GM21528 (cell line): ENCODE measurements around the gene DEFB132.
A peak's percentile ranks its signal among the peaks of the same experiment; 100 is the strongest.

ENCODE experiments used
- ATAC-seq: cut with Tn5 transposase; IDR thresholded peaks from one replicate; pipeline ENCODE4 v1.9.1; 2021; ENCODE audit warnings: mild to moderate bottlenecking, moderate library complexity; ENCODE audit not compliant: unreplicated experiment, low FRiP score

Gene DEFB132

DNA sequence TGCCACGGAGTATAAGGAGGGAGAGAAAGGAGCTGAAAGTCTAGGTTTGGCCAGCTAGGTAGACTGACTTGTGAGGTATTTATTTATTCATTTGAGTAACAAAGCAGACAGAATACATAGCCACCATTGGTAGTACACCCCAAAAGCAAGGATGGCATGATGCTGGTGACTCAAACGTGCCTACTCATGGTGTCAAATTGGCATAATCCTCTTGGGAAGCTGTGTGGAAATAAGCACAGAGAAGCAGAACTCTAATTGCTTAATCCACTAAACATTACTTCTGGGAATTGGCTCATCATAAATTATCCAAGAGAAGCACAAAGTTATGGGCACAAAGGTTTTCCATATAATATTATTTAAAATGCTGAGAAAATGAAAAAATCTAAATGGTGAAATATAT is 2.5 kb downstream of the DEFB132 start:
- no peak for ATAC-seq

GRCh38 chr20:263701-264100 is 6.2 kb downstream of the DEFB132 start:
- no peak for ATAC-seq

GRCh38 chr20:266596-267562 is 9.4 kb downstream of the DEFB132 start:
- no peak for ATAC-seq

- no peak for ATAC-seq
These were observed 13.0 kb downstream of the DEFB132 start for GRCh38 chr20:270517-270916.

DNA sequence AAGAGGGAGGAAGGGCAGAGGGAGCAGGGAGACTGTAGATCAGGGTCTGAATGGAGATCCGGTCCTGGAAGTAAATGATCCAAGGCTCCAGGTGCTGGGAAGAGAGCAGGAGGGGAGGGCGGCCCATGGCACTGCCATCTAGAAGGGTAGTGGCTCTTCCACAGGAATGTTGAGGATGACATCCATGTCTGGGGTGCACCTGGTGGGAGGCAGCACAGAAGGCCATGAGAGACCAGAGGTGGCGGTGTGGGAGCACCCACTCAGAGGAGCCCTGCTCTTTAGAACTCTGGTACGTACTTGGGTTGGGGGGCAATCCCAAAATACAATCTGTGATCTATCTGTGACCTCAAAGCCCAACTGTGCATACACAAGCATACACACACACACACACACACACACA is 13.5 kb downstream of the DEFB132 start:
- ATAC-seq = no peak

GRCh38 chr20:271528-271927 is 14.0 kb downstream of the DEFB132 start:
- no peak for ATAC-seq

GRCh38 chr20:272718-273117 is 15.2 kb downstream of the DEFB132 start:
- ATAC-seq = no peak

DNA sequence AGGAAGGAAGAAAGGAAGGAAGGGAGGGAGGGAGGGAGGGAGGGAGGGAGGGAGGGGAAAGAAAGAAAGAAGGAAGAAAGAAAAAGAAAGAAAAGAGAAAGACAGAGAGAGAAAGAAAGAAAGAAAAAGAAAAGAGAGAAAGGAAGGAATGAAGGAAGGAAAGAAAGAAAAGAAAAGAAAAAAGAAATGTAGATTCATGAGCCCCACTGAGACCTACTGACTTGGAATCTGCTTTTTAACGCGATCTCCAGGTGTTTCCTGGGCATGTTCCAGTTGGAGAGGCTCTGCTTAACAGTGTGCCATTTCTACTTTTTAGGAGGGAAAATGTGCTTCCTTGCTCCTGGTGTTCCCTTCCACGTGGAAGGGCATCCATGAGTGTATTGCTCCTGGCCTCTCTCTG is 16.4 kb downstream of the DEFB132 start:
- ATAC-seq = no peak

DNA sequence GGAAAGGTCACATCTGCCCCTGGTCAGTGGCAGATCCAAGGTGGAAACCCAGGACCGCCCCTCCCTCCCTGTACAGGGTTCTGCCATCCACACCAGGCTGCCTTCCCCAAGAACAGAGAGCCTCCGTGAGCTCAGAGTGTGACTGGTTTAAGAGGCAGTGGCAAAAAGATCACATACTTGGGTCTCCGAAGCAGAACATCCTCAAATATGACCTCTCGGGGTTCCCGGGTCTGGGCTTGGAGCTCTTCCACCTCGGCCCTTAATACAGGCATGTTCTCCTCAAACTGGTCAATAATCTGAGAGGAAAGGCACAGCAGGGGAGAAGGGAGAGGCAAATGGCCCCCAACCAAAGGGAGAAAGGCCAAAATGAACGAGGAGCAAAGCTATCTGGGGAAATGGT is 18.3 kb downstream of the DEFB132 start:
- ATAC-seq = no peak

GRCh38 chr20:276620-277495 is 19.3 kb downstream of the DEFB132 start:
- no peak for ATAC-seq

GRCh38 chr20:277496-277781 is 19.9 kb downstream of the DEFB132 start:
- ATAC-seq = no peak

DNA sequence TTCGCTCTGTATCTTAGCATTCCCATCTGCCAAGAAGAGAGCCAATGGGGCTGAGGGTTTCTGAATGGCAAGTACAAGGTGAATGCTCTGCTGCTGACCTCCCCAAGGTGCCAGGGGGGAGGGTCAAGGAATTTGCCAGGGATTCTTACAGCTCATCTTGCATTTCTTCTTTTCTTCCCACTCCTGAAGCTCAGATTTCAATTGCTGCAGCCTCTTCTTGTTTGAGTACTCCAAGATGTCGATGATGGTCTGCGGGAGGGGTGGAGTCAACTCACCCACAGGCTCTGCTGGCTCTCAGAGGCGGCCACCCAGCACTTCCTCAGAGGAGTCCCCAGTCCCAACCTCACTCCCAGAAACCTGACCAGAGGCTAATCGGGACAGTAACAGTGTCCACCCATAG is 20.7 kb downstream of the DEFB132 start:
- ATAC-seq = no peak

DNA sequence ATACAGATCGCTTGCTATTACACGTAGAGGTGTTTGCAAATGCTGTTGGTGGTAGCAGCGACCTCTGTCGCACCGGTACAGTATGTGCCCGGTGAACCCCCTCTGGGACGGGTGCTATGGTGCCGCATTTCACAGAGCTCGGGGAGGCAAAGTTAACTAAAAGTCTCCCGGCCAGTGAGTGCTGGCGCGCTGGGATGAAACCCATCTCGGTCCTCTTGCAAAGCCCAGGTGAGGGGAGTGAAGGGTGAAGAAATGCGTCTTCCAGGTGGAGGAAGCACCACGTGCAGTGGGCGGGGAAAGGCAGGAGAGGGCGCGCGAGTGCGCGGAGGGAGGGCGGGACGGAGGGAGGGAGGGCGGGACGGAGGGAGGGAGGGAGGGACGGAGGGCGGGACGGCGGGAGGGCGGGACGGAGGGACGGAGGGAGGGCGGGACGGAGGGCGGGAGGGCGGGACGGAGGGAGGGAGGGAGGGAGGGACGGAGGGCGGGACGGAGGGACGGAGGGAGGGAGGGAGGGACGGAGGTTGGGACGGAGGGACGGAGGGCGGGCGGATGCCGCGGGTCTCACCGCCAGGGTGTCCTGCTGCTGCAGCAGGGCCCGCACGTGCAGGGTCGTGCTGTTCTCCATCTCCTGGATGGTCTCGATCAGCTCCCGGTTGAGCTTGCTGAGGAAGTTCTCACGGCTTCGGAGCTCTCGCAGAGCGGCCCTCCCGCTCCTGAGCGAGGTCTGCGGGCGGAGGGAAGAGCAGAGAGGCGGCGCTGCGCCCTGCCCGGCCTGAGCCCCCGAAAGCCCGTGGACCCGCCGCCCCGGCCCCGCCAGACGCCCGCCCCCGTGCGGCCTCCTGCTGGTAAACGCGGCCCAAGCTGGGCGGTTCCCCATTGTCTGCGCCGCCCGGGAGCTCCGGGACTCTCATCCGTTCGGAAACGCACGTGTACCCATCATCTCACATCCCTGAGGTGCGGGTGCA is 21.4 kb downstream of the DEFB132 start:
- ATAC-seq = no peak

DNA sequence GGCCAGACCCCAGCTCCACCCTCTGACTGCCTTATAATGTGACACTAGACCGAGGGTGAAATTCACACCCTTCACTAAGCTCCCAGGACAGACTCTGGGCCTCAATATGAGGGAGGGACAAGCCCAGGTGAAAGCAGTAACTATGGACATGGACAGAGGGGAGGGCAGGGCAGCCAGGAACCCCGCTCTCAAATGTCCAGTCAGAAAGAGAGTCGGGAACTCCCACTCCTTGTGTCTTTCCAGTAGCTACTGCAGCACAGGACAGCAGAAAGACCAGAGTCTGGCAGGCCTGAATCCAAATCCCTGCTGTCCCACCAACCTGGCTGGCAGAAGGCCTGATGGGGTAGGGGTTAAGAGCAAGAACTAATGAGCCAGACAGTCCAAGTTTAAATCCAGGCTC is 26.6 kb downstream of the DEFB132 start:
- ATAC-seq = no peak

GRCh38 chr20:286508-286907 is 29.0 kb downstream of the DEFB132 start:
- ATAC-seq = no peak

DNA sequence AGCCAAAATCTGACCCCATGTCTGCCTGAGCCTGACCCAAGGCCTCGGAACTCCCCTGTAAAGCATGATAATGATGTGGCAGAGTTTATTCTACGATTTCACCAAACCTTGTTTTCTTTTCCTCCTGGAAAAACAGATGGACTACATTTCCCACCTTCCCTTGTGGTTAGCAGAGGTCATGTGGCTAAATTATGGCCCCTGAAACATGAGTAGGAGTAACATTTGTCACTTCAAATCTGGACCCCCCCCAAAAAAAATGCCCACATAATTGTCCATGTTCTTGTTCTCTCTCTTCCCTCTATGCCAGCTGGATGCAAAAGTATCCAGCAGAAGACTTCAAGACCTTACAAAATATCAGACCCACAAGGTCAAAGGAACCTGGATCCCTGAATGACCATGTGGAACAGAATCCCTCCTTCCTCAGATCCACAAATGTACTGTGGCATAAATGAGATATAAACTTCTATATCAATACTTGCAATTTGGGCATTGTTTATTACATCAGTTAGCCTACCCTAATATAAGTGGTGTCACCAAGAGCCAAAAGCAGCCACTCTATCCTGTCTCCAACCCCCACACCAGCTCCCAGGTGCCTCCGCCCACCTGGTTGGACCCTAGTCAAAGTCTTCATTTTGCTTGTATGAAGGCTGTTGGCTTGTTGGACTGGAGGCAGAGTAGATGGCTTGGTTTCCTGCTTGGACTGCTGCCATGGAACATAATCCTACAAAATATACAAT is 31.6 kb downstream of the DEFB132 start:
- no peak for ATAC-seq

GRCh38 chr20:289693-290083 is 32.2 kb downstream of the DEFB132 start:
- no peak for ATAC-seq

- ATAC-seq = peak; percentile 89
These were observed 32.7 kb downstream of the DEFB132 start, which contains the start of gene C20orf96 for GRCh38 chr20:290084-290831. Gene C20orf96, minus strand, starts transcription at chr20:290750. Its CDS starts 140 bp downstream, at chr20:290610.

- ATAC-seq = no peak
These were observed 37.1 kb downstream of the DEFB132 start for GRCh38 chr20:294602-295001.
